GM12878 (cell line): ENCODE measurements around the gene CD164L2.

Source experiments
- NFIC ChIP-seq: IDR thresholded peaks from 2 replicates; pipeline ENCODE4 v1.6.1; 2012; ENCODE audit warnings: low read depth, mild to moderate bottlenecking, inconsistent platforms, low read length, moderate library complexity
- POLR2A ChIP-seq: IDR thresholded peaks from 2 replicates; pipeline ENCODE4 v1.6.1; 2011; ENCODE audit warnings: low read depth, mild to moderate bottlenecking, low read length

- TF ChIP-seq NFIC (no peak), POLR2A (no peak)
Observed at GRCh38 chr1:27380224-27380623, 2.9 kb downstream of the CD164L2 start.
